Thyroid gland (tissue), 4 donors: Measurements from ENCODE around the gene GPM6B.

Experiments used
- CTCF ChIP-seq, 6 experiments: fragments of 200-600 bp in 3 of 6; fragments of 450-650 bp in 3 of 6; sonication (generic) in 3 of 6; IDR thresholded peaks; one replicate each; pipeline ENCODE4 v1.5.1; 2016 to 2019; ENCODE audit warnings: antibody characterized with exemption in 6 of 6, mild to moderate bottlenecking in 2 of 6, inconsistent platforms in 1 of 6, moderate library complexity in 1 of 6
- POLR2A ChIP-seq, 2 donors: fragments of 450-650 bp; IDR thresholded peaks; one replicate each; pipeline ENCODE4 v1.6.1; 2017; ENCODE audit warnings: antibody characterized with exemption in 2 of 2, mild to moderate bottlenecking in 2 of 2, moderate library complexity in 1 of 2

GRCh38 chrX:13803116-13803515 is 13.8 kb downstream of the GPM6B start:
- TF ChIP-seq POLR2A (IDR thresholded peaks at IDR 0.05) (no peak), CTCF (IDR thresholded peaks at IDR 0.05) (no peak)
